ENCODE measurements around the gene KCNAB1.

KCNAB1 gene

GRCh38 chr3:156519758-156520162, 399.4 kb downstream of the KCNAB1 start:
- H3K4me3 ChIP-seq (ENCODE audit: low read depth, low read length) = no peak overlapping the region

GRCh38 chr3:156522673-156523072, 402.3 kb downstream of the KCNAB1 start:
- no peak overlapping the region for H3K4me3 ChIP-seq (ENCODE audit: low read depth, low read length)

DNA sequence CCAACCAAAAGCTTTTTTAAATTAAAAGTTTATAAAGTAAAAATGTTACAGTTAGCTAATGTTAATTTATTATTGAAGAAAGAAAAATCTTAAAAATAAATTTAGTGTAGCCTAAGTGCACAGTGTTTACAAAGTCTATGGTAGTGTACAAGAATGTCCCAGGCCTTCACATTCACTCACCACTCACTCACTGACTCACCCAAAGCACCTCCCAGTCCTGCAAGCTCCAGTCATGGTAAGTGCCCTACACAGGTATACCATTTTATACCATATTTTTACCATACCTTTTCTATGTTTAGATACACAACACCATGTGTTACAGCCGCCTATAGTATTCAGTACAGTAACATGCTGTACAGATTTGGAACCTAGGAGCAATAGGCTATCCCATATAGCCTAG, 405.4 kb downstream of the KCNAB1 start:
- no peak overlapping the region for H3K4me3 ChIP-seq (ENCODE audit: low read depth, low read length)

DNA sequence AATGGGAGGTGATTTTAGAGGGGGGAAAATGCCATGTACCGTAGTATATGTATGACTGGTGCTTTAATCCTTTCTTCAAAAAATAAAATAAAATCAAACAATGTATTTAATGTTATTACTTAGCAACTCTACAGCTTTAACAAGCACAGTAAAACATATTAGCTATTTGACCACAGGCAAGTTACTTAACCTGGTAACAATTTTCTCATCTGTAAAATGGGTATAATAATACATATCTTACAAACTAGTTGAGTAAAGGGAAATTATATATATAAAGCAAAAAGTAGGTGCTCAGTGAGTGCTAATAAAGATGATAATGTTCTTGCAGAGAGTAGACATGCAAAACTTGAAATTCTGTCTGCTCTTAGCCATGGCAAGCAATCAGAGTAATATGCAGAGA, 406.7 kb downstream of the KCNAB1 start:
- no peak overlapping the region for H3K4me3 ChIP-seq (ENCODE audit: low read depth, low read length)

DNA sequence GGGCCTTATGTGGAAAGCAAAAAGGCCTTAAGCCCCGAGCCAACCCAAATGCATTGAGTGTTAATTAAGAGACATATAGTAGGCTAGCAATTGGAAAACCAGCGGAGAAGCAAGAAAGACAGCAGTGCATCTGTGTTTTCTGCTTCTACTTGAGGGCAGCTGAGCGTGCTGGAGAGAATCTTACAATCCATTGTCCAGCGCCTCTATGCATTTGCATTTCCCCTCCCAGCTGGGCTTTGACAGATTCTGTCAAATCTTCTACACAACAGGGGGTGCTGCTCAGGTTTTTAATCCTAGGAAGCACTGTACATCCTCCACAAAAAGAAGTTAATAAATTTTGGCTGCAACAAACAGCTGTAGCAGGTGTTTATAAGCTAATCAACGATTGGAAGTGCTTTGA, 410.6 kb downstream of the KCNAB1 start:
- no peak overlapping the region for H3K4me3 ChIP-seq (ENCODE audit: low read depth, low read length)

DNA sequence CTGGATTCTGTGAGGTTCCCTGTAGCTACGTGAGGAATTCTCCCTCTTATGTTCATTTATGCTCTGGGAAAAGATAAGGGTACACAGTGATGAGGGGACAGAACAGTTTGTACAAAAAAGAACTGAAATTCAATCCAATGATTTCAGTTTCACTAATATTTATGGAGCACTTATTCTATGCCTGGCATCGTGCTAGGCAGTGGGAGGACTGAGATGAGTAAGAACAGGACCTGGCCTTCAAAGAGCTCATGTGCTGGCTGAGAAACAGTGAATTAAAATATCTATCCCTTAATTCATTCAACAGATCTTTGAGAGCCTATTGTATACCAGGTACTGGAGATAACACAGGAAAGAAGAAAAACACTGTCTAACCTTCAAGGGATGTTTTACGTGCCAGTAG, 412.4 kb downstream of the KCNAB1 start:
- H3K4me3 ChIP-seq (ENCODE audit: low read depth, low read length) = no peak overlapping the region

- H3K4me3 ChIP-seq (ENCODE audit: low read depth, low read length) = no peak overlapping the region
These were observed 412.8 kb downstream of the KCNAB1 start for GRCh38 chr3:156533205-156533604.

GRCh38 chr3:156535162-156535627, 414.8 kb downstream of the KCNAB1 start:
- H3K4me3 ChIP-seq (ENCODE audit: low read depth, low read length) = no peak overlapping the region

DNA sequence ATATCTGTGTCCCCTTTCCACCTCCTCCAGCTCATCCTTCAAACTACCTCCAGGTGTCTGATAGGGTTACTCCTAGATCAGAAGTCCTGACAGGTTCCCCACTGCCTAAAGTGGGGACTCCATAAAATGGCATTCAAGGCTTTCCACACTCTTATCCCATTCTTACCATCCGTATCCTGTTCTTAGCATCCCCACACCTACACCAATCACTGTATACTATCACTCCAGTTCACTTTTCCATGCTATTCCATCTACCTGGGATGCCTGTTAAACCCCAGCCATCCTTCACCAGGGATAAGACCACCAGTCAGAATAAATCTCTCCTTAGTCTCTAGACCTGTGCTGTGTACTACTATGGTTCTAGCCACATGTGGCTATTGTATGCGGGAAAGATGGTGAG, 415.4 kb downstream of the KCNAB1 start:
- no peak overlapping the region for H3K4me3 ChIP-seq (ENCODE audit: low read depth, low read length)

DNA sequence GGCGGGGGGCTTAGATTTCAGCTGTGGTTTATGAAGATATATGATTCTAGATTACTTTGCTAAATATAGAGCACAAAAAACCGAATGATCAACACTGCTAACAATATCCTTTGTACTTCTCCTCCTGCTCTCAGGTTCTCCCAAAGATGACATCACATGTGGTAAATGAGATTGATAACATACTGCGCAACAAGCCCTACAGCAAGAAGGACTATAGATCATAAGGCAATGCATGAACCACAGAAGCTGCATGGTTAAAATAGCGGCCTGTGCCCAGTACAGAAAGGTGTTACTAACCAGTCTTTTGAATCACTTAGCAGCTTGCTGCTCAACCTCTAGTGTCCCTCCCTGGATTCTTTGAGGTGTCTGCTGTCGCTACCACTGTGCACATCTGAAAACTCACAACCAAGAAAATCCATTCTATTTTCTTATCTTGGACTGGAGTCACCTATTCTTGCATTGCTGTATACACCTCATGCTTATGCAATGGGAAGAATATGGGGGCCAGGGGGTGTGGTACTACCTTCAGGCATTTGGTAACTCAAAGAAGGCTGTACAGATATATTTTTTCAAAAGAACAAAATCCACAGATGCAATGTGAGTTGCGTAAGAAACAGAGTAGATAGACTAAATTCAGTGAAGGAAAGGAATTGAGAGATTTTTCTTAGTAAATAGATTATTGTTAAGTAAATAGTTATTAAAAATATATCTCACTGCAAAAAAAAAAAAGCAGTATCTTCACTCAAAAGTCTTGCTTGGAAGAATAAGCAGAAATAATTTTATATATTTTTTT, 416.3 kb downstream of the KCNAB1 start:
- H3K4me3 ChIP-seq (ENCODE audit: low read depth, low read length) = no peak overlapping the region

GRCh38 chr3:156539051-156539450, 418.7 kb downstream of the KCNAB1 start:
- no peak overlapping the region for H3K4me3 ChIP-seq (ENCODE audit: low read depth, low read length)

- no peak overlapping the region for H3K4me3 ChIP-seq (ENCODE audit: low read depth, low read length)
These were observed 419.4 kb downstream of the KCNAB1 start for GRCh38 chr3:156539802-156540201.

DNA sequence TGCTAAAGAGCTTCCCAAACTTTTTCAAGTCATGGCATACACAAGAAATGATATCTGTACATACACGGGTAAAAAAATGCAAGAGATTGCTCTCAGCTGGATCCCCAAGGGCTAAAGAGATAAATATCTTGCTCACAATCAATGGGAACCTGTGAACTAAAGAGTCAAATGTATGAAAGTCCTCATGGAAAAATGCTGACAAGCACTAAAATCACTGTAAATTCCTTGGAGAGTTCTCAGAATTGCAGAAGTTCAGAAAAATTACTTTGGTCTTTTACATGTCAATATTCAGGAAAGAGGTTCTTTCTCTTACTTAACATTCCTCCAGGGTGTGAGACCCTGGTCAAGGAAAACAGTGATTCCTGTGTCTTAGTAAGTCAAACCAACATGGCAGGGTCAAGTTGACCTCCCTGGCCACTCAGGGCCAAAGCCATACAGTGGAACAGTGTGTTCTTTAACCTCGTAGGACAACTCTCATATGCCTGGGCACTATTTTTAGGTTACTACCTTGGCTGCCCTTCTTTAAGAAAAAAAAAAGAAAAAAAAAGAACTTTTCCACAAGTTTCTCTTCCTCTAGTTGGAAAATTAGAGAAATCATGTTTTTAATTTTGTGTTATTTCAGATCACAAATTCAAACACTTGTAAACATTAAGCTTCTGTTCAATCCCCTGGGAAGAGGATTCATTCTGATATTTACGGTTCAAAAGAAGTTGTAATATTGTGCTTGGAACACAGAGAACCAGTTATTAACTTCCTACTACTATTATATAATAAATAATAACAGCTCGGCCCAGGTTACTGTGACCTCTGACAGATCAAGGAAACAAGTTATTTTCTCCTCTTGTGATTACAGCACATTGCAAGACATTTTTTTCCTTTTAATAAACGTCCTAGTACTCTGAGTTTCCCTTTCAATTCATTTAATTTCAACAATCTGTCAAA, 422.0 kb downstream of the KCNAB1 start:
- H3K4me3 ChIP-seq (ENCODE audit: low read depth, low read length) = no peak overlapping the region

DNA sequence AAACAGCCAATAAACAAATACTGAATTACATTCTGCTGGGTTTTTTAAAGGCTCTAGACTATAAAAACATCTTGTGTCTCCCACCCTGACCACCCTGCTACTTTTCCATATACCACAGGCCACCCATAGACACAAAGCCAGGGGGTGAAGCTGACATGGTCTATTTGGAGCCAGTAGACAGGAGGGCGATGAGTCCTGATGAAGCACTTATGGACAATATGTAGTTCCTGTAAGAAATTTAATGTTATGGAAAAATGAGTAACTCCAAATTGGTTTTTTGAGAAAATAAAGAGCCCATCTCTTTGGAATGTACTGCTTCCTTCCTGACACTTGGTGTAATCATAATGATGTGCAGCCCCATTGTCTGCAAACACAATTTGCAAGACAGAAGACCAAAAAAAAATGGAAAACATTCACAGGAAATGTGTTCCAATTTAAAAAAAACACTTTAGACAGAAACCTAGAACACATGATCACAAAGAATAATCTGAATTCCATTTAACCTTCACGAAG, 422.7 kb downstream of the KCNAB1 start:
- H3K4me3 ChIP-seq (ENCODE audit: low read depth, low read length) = no peak overlapping the region

- H3K4me3 ChIP-seq (ENCODE audit: low read depth, low read length) = no peak overlapping the region
These were observed 427.3 kb downstream of the KCNAB1 start for GRCh38 chr3:156547637-156548036.

- H3K4me3 ChIP-seq (ENCODE audit: low read depth, low read length) = no peak overlapping the region
These were observed 427.8 kb downstream of the KCNAB1 start for GRCh38 chr3:156548041-156548687.

DNA sequence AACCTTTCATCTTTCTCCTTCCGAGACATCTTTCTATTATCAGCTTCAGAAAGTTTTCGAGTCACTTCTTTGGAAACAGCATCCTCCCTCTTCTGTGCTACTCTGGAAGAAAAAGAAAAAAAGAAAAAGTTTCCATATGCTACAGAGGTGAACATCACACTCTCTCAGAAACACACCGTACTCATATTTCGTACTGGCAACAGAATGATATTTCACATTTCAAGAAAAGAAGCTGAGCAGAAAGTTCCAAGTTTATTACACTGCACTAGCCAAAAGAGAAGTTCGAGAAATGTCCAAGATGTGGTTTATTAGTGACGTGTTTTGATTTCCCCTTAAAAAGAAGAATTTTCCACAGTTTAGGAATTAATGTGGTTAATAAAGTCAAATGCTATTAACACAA, 428.5 kb downstream of the KCNAB1 start:
- H3K4me3 ChIP-seq (ENCODE audit: low read depth, low read length) = no peak overlapping the region

GRCh38 chr3:156551261-156551660, 430.9 kb downstream of the KCNAB1 start:
- no peak overlapping the region for H3K4me3 ChIP-seq (ENCODE audit: low read depth, low read length)

DNA sequence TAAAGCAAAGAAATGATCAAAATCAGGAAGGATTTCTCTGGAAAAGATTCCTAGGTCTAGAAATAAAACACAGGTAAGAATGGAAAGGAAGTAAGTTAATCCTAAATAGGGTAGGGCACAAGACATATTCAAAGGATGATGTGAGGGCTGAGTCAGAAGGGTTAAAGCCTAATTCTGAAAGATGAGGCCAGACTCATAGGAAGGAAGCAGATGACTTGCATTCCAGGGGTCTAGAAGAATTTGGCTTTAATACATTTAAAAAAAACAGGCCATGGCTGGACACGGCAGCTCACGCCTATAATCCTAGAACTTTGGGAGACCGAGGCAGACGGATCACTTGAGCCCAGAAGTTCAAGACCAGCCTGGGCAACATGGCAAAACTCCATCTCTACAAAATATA, 431.4 kb downstream of the KCNAB1 start:
- H3K4me3 ChIP-seq (ENCODE audit: low read depth, low read length) = no peak overlapping the region

DNA sequence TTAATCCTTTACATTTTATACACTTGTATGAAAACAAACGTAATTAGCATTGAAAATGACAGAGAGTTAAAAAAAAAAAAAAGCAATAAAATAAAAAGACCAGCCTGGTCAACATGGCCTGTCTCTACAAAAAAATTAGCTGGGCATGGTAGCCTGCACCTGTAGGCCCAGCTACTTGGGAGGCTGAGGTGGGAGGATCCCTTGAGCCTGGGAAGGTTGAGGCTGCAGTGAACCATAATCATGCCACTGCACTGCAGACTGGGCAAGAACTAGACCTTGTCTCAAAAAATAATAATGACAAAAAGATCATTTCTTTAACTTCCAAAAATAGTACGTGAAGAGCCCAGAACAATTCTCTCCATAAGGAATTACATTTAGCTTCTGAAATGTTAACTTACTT, 432.6 kb downstream of the KCNAB1 start:
- no peak overlapping the region for H3K4me3 ChIP-seq (ENCODE audit: low read depth, low read length)

DNA sequence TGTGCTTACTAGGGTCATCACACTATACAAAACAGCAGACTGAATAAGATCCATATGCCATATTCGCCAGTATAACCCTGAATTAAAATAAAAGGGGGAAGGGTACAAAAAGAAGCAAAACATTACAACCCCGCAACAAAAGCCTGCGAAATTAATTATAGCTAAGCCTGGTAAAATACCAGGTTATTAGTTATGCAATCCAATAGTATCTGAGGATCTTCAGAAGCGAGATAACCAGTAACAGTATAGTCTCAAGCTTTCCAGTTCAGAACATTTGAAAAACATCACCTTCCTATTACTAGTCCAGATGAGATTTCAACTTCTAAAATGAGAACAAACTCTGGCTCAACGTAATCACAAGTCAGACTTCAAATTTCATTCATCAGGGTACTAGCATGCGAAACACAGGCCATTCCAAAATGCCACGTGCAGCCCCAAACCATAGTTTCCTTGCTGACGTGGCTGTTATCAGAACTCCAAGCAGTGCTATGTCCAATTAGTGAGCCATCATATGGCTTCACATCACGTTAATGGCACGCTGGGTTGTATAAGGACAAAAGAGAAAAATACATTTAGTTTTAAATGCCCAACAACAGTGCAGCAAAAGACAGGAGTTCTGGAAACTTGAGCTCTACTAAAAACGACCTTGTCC, 433.5 kb downstream of the KCNAB1 start:
- H3K4me3 ChIP-seq (ENCODE audit: low read depth, low read length) = peak overlapping the region; percentile 95

Measured in iPS-11a (cell line).